Measurements from ENCODE around the gene CCR5AS.
A peak's percentile ranks its signal among the peaks of the same experiment; 100 is the strongest.

The CCR5AS gene

GRCh38 chr3:46378426-46378942, 28.4 kb downstream of the CCR5AS start:
- no peaks in the 10 kb centered on the region for H3K36me3 ChIP-seq
- no peak for TF ChIP-seq POLR2A (IDR thresholded peaks at IDR 0.05)
- TF ChIP-seq, protein P1, sequence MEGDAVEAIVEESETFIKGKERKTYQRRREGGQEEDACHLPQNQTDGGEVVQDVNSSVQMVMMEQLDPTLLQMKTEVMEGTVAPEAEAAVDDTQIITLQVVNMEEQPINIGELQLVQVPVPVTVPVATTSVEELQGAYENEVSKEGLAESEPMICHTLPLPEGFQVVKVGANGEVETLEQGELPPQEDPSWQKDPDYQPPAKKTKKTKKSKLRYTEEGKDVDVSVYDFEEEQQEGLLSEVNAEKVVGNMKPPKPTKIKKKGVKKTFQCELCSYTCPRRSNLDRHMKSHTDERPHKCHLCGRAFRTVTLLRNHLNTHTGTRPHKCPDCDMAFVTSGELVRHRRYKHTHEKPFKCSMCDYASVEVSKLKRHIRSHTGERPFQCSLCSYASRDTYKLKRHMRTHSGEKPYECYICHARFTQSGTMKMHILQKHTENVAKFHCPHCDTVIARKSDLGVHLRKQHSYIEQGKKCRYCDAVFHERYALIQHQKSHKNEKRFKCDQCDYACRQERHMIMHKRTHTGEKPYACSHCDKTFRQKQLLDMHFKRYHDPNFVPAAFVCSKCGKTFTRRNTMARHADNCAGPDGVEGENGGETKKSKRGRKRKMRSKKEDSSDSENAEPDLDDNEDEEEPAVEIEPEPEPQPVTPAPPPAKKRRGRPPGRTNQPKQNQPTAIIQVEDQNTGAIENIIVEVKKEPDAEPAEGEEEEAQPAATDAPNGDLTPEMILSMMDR (IDR thresholded peaks at IDR 0.05): peak; percentile 5 to 47 (median 20)
- H3K27me3 ChIP-seq: no peaks in the 10 kb centered on the region
- DNase-seq (ENCODE audit: extremely low spot score in 2 of 2): peak in 1 of 2 donors; percentile 83
- no peak overlapping the region for H3K4me3 ChIP-seq
- intact Hi-C loops (cut with DNase I): no loop called here
- peaks cover 26% of the 10 kb centered on the region for H3K4me1 ChIP-seq
- no peaks in the 10 kb centered on the region for H3K9me3 ChIP-seq
- no peak overlapping the region for H3K27ac ChIP-seq

DNA sequence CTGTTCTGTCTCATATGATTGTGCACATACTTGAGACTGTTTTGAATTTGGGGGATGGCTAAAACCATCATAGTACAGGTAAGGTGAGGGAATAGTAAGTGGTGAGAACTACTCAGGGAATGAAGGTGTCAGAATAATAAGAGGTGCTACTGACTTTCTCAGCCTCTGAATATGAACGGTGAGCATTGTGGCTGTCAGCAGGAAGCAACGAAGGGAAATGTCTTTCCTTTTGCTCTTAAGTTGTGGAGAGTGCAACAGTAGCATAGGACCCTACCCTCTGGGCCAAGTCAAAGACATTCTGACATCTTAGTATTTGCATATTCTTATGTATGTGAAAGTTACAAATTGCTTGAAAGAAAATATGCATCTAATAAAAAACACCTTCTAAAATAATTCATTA, 31.1 kb downstream of the CCR5AS start:
- no peaks in the 10 kb centered on the region for H3K36me3 ChIP-seq
- intact Hi-C loops (cut with DNase I): no loop called here
- TF ChIP-seq, protein P1 (IDR thresholded peaks at IDR 0.05): no peak
- TF ChIP-seq POLR2AphosphoS5 (IDR thresholded peaks at IDR 0.05; ENCODE audit: insufficient read depth in 1 of 2, low read depth in 1 of 2) (no peak), POLR2A (IDR thresholded peaks at IDR 0.05) (no peak)
- peaks cover 6% of the 10 kb centered on the region for H3K4me1 ChIP-seq
- no peaks in the 10 kb centered on the region for H3K27me3 ChIP-seq
- no peaks in the 10 kb centered on the region for H3K9me3 ChIP-seq
- DNase-seq (ENCODE audit: extremely low spot score in 2 of 2): no peak
- H3K4me3 ChIP-seq: no peak overlapping the region
- no peak overlapping the region for H3K27ac ChIP-seq

- Histone ChIP-seq H3K27ac (no peak overlapping the region), H3K4me1 (no peaks in the 10 kb centered on the region), H3K4me3 (no peak overlapping the region), H3K9me3 (no peaks in the 10 kb centered on the region), H3K36me3 (no peaks in the 10 kb centered on the region), H3K27me3 (no peaks in the 10 kb centered on the region)
- no peak for TF ChIP-seq POLR2AphosphoS5 (IDR thresholded peaks at IDR 0.05; ENCODE audit: insufficient read depth in 1 of 2, low read depth in 1 of 2)
- TF ChIP-seq POLR2A (IDR thresholded peaks at IDR 0.05): no peak
- TF ChIP-seq, protein P1 (IDR thresholded peaks at IDR 0.05): no peak
- no peak for DNase-seq (ENCODE audit: extremely low spot score in 2 of 2)
- intact Hi-C loops (cut with DNase I): no loop called here
Measured at GRCh38 chr3:46375218-46375617, 31.6 kb downstream of the CCR5AS start.

- no peaks in the 10 kb centered on the region for H3K4me1 ChIP-seq
- no peaks in the 10 kb centered on the region for H3K9me3 ChIP-seq
- H3K4me3 ChIP-seq: no peak overlapping the region
- no peak for TF ChIP-seq POLR2AphosphoS5 (IDR thresholded peaks at IDR 0.05; ENCODE audit: insufficient read depth in 1 of 2, low read depth in 1 of 2)
- TF ChIP-seq, protein P1 (IDR thresholded peaks at IDR 0.05): no peak
- TF ChIP-seq POLR2A (IDR thresholded peaks at IDR 0.05): no peak
- no peaks in the 10 kb centered on the region for H3K27me3 ChIP-seq
- no peaks in the 10 kb centered on the region for H3K36me3 ChIP-seq
- DNase-seq (ENCODE audit: extremely low spot score in 2 of 2): no peak
- no peak overlapping the region for H3K27ac ChIP-seq
- intact Hi-C loops (cut with DNase I): no loop called here
Measured at GRCh38 chr3:46374755-46375154, 32.1 kb downstream of the CCR5AS start.

DNA sequence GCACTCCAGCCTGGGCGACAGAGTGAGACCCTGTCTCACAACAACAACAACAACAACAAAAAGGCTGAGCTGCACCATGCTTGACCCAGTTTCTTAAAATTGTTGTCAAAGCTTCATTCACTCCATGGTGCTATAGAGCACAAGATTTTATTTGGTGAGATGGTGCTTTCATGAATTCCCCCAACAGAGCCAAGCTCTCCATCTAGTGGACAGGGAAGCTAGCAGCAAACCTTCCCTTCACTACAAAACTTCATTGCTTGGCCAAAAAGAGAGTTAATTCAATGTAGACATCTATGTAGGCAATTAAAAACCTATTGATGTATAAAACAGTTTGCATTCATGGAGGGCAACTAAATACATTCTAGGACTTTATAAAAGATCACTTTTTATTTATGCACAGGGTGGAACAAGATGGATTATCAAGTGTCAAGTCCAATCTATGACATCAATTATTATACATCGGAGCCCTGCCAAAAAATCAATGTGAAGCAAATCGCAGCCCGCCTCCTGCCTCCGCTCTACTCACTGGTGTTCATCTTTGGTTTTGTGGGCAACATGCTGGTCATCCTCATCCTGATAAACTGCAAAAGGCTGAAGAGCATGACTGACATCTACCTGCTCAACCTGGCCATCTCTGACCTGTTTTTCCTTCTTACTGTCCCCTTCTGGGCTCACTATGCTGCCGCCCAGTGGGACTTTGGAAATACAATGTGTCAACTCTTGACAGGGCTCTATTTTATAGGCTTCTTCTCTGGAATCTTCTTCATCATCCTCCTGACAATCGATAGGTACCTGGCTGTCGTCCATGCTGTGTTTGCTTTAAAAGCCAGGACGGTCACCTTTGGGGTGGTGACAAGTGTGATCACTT, 34.1 kb downstream of the CCR5AS start:
- Histone ChIP-seq H3K27me3 (no peaks in the 10 kb centered on the region), H3K4me3 (peak overlapping the region in 1 of 2 donors; percentile 8), H3K27ac (no peak overlapping the region), H3K4me1 (no peaks in the 10 kb centered on the region), H3K9me3 (no peaks in the 10 kb centered on the region), H3K36me3 (no peaks in the 10 kb centered on the region)
- intact Hi-C loops (cut with DNase I): no loop called here
- no peak for DNase-seq (ENCODE audit: extremely low spot score in 2 of 2)
- TF ChIP-seq POLR2AphosphoS5 (IDR thresholded peaks at IDR 0.05; ENCODE audit: insufficient read depth in 1 of 2, low read depth in 1 of 2) (no peak), POLR2A (IDR thresholded peaks at IDR 0.05) (no peak)
- TF ChIP-seq, protein P1 (IDR thresholded peaks at IDR 0.05): peak in 2 of 3 experiments; percentile 20 to 45

Data from vagina (tissue), 2 donors.